GM21529 (cell line): ENCODE data around the gene ADAT3.
"Not testable (repeated sequence)": the region's sequence is repeated elsewhere in the genome, so short reads cannot be mapped to it uniquely, and the experiment has no call there.

Source experiments
- ATAC-seq: cut with Tn5 transposase; IDR thresholded peaks from one replicate; pipeline ENCODE4 v1.9.1; 2021; ENCODE audit not compliant: unreplicated experiment

The ADAT3 gene

DNA sequence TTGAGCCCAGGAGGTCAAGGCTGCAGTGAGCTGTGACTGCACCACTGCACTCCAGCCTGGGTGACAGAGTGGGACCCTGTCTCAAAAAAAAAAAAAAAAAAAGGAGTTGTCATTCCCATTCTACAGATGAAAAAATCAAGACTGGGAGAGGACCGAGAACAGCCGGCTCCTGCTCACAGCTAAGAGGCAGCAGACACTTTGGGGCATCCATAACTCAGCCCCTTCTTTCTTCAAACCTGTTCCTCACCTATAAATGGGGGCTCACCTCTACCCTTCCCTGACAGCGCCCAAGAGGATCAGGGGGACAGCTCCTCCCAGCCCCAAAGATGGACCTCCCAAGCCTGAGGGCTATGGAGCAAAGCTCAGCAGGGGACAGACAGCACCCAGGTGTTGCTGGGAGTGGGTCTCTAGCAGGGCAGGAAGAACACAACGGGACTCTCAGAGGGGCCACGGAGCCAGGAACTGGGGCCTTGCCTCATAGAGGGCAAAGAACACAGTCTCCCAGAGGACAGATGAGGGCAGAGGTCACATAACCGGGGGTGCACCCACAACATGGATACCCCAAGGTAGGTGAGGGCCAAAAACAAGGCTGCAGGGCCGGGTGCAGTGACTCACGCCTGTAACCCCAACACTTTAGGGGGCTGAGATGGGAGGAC, 38.4 kb upstream of the ADAT3 start:
- no peak for ATAC-seq

DNA sequence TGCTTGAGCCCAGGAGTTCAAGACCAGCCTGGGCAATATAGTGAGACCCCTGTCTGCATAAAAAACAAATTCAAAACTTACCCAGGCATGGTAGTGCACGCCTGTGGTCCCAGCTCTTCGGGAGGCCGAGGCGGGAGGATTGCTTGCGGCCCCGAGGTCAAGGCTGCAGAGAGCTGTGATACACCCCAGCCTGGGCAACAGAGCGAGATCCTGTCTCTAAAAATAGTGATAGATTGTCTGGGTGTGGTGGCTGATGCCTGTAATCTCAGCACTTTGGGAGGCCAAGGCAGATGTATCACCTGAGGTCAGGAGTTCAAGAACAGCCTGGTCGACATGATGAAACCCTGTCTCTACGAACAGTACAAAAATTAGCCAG, 37.9 kb upstream of the ADAT3 start:
- no peak for ATAC-seq

DNA sequence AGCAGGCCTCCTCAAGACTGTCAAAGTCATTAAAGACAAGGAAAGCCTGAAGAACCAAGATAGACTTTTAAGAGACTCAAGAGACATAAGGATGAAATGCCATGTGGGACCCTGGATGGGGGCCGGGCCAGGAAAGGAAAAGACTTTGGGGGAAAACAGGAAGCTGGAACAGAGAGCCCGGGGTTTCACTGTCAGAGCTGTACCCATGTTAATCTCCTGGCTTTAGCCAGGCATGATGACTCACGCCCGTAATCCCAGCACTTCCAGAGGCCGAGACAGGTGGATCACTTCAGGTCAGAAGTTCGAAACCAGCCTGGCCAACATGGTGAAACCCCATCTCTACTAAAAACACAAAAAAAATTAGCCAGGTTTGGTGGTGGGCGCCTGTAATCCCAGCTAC, 36.2 kb upstream of the ADAT3 start:
- no peak for ATAC-seq

DNA sequence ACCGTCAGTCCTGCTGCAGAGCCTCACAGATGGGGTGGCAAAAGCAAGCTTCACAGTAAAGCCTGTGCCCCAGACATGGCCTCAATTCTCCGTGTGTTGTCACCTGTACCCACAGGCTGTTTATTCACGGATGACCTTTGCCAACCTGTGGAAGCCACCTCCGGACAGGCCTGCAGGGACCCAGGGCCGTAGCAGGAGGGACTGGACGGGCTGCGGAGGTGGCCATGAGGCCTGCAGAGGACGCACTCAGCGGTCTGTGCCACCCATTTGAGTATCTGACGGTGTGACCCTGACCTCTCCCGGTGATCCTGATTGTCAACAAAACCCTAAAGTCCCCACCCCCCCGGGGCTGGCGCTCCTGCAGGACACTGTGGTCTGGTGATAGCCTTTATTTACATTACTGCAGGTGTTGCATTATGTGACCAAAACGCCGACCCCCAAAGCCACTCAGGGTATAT, 34.0 kb upstream of the ADAT3 start:
- no peak for ATAC-seq

GRCh38 chr19:1871630-1872029, 33.6 kb upstream of the ADAT3 start:
- ATAC-seq: no peak

GRCh38 chr19:1872807-1873523, 32.2 kb upstream of the ADAT3 start:
- no peak for ATAC-seq

DNA sequence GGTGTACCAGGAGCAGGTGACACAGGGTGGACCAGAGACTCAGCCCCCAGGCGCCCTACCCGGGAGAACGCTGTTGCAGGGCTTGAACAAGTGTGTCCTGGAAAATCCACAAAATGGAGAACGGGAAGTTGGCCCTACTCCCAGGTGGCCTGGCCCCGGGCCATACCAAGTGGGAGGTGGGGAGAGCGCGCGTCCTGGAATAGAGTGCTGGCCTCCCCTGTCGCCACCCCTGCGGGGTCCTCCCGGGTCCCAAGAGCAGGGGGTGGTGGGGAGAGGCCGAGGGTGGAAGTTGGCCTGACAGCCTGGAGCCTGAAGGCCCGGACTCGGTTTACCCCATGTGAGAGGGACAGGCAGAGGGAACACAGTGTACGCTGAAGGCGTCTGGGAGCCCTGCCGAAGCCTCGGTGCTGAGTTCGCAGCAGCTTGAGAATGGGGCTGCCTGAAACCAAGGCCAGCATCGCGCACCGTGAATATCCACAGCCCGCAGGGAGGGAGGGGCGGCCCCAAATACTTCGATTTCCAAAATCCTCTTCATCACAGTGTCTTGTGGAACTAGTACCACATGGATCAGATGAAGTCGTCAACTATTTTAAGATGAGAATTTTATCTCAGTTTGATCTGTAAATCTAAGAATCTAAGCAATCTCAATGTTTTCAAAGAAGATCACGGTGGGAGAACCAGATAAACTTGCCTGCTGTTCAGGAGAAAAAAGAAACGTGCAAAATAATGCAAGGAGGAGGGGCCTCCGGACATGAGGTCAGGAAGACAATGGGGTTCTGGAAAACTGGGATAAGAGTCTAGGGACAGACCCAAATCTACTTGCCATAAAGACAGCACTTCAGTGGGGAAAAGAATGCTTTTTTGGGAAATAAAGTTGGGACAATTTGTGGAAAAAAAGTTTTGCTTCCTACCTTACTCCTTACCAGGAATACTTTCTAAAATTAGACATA, 31.4 kb upstream of the ADAT3 start:
- no peak for ATAC-seq

DNA sequence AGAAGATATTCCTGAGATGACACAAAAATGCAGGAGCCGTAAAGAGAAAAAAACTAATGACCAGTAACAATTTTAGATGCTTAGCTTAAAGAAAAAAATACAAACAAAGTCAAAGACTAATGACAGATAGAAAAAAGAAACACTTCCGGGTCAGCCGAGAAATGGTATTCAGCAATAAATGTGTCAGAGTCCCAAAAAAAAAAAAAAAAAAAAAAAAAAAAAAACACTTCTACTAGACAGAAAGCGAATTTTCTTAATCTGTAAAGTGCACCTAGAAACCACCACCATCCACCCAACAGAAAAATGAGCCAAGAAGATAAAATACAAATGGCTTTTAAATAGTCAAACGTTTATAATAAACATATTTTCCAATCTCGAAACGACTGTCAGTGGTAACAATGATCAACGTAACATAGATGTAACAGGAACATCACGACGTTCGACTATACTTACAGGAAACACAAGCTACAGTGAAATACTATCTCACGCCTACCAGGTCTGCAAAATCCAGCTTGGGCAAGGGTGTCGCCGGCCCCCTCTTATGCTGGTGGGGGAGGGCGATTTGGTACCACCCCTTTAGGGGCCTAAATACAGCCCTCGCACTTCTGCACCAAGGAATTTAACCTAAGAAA, 30.5 kb upstream of the ADAT3 start:
- ATAC-seq: no peak

GRCh38 chr19:1875265-1875645, 29.9 kb upstream of the ADAT3 start:
- not testable (repeated sequence) for ATAC-seq

- ATAC-seq: peak; percentile 72
These were observed 29.3 kb upstream of the ADAT3 start for GRCh38 chr19:1875646-1876495.

GRCh38 chr19:1876496-1877279, 28.5 kb upstream of the ADAT3 start:
- ATAC-seq: peak; percentile 23

DNA sequence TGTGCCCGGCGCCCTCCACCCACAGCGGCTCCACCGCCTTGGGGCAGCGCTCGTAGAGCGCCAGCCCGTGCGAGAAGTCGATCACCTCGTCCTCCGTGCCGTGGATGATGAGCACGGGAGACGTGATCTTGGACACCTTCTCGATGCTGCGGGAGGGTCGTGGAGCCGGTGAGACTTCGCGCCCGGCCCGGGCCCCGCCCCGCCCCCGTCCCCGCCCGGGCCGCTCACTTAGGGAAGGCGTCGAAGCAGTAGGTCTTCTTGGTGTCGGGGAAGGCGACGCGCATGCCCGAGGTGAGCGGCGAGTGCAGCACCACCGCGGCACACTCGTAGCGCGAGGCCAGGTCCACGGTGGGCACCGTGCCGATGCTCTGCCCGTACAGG, 27.9 kb upstream of the ADAT3 start:
- not testable (repeated sequence) for ATAC-seq

DNA sequence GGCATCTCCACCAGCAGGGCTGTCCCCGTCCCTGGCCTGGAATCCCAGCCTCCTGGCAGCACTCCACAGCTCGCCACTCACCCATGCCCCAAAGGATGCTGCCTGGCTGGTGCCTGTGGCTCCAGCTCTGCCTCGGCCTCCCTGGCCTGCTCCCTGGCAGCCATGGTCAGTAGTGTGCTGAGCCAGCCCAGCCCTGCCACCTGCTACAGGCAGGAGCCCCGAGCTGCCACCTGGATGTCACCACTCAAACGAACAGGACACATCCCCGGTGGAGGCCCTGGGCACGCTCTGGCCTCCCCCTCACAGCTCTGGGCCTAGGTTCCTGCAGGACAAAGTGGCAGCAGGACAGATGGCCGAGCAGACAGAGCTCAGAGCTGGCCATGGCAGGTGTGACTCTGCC, 26.6 kb upstream of the ADAT3 start:
- ATAC-seq: not testable (repeated sequence)

DNA sequence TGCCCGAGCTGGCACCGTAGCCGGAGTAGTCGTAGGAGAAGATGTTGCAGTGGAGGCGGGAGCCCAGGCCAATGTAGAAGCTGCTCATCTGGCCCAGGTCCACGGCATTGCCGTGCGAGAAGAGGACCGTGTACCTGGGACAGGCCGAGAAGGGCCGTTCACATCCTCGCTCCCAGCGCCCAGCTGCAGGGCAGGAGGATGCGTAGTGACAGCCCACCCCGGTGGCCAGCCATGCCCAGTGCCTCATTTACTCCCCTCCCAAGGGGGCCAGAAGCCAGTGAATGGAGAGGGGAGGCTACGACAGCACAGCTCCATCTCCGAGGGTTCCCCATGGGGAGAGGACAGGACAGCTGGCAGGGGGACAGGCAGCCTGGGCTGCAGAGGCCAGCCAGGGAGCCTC, 25.2 kb upstream of the ADAT3 start:
- not testable (repeated sequence) for ATAC-seq

DNA sequence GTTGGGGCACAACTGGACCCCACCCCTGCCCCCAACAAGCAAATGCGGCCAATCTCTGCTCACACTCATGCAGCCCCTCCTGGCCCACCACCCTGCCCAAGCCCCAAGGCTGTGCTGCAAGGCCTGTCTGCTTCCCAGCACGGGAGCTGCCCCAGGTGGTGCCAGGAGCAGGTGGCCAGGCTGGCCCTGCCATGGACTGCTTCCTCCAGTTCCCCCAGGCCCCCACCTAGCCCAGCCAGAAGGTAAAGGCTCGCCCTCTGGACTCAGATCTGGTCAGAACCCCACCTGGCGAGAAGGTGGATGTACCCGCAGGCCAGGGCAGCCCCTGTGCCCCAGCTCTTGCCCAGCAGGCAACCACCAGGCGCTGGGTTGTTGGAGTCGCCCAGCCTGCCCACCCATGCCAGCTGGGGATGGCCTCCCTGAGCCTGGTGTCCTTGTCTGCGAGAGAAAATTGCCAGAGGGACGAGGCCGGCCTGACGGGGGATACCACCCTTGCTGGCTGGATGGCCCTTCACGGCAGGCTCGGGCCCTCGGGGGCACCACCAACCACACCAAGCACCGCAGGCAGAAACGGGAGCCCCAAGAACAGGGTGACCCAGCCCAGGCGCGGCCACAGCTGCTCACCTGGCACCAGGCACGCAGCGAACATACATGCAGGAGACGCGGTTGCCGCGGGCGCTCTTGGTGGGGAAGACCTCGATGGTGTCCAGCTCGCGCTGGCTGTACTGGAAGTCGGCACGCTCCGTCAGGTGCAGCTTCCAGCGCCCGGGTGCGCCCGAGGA, 24.4 kb upstream of the ADAT3 start:
- no peak for ATAC-seq

DNA sequence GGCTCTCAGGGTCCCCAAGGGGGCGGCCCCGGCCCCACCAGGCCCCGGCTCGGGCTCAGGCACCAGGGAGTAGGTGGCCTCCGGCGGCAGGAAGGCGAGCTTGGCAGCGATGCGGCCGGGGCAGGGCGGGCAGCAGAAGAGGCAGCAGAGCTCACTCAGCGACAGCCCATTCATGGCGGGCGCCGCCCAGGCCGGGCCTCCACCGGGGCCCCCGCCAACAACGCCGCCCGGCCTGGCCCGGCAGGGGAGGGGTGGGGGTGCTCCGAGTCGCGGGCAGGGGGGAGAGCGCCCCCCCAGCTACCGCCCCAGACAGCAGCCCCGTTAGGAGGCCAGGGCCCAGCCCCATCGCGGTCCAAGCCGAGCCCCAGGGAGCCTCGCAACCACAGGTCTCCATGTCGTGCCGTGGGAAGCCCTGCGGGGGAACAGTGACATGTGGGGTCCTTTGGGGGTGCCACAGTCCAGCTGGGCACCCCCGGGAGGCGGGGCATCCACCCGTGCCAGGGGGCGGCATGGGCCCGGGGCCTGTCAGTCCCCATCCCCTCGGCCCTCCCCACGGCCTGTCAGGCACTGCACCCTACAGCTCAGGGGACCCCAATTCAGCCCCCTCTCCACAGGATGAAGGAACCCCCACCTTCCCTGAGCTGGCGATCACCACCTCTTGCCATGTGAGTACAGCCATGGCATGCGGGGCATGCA, 23.7 kb upstream of the ADAT3 start:
- not testable (repeated sequence) for ATAC-seq

GRCh38 chr19:1882089-1882785, 23.0 kb upstream of the ADAT3 start:
- no peak for ATAC-seq
